ENCODE results near the gene APOBEC3F.

The APOBEC3F gene

DNA sequence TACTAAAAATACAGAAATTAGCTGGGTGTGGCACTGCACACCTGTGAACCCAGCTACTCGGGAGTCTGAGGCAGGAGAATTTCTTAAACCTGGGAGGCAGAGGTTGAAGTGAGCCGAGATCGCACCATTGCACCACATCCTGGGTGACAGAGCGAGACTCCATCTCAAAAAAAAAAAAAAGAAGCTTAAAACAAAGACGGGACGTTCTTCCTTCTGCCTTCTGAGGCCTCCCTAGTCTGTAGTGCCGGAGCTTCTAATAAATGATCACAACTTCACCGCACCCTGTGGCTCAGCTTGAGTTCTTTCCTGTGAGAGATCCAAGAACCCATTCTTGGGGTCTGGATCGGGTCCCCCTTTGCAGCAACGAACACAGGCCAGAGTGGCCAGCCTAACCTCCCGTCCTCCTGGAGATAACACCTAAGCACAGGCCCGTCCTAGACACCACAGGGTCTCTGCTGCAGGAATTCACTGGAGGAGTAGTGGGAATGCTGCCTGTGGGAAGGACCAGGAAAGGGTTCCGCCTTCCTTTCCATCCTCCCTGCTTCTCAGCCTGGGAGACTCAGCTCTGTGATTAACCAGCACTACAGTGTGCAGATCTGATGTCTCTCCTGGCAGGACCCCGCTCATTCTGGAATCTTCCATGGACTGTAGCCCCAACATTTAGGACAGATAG is 54.2 kb downstream of the APOBEC3F start:
- DNase-seq (ENCODE audit: low spot score): no peak

DNA sequence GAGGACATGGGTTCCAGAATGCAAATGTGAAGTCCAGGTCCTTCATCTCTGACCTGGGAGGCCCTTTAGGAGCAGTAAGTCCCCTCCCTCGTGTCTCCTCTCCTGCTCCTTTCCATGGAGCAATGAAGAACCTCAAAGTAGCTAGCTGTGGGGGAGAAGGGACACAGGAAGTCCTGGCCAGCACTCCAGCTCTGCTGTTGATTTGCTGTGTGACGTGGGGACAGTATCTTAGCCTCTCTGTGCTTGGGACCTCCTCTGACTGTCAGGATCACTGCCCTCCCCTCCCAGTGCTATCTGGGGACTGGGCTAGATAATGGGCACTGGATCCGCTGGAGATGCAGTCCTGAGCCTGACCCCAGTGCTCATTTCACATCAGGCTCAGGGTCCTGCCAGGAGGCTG is 55.3 kb downstream of the APOBEC3F start:
- no peak for DNase-seq (ENCODE audit: low spot score)

DNA sequence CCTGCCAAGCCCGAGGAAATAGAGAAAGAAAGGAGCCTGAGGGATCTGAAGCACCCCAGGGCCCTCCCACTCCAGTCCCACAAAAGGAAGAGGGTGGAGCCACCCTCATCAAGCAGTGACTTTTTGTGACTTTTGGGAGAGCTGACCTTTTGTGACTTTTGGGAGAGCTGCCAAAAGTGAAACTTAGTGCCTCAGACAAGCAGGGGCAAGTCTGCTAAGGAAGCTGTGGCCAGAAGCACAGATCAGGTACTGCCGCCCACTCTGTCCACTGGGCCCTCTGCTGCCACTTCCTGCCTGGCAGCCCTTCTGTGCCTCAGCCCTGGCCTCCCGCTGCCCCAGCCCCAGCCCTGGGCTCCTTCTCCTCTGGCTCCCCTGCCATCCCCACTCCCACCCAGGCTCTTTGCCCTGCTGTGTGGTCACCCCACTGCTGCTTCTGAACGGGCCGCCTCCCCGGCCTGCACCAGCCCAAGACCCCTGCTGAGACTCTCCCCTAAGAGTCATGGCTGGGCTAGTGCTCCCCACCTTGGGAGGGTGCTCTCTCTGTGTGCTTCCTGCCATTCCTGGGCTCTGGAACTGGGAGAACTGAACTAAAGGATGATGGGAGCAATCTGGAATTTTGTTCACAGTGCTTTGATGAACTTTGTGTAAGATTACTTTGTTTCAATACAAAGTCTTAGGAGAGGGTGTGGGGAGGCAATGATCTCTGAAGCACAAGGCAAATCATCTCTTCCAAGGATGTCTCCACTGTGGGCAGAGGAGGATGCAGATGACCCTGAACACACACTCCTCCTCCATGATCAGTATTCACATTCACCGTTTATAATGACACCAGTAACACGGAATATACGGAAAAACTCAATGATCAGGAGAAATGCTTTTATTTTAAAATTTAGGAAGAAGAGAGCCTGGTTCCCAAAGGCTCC is 56.7 kb downstream of the APOBEC3F start, which contains the start of gene APOBEC3H:
Gene APOBEC3H, plus strand, starts transcription at position 147 of the 923 bp plus-strand sequence. CDS start 3,035 bp downstream, outside the sequence.
- DNase-seq (ENCODE audit: low spot score): peak; percentile 45

DNA sequence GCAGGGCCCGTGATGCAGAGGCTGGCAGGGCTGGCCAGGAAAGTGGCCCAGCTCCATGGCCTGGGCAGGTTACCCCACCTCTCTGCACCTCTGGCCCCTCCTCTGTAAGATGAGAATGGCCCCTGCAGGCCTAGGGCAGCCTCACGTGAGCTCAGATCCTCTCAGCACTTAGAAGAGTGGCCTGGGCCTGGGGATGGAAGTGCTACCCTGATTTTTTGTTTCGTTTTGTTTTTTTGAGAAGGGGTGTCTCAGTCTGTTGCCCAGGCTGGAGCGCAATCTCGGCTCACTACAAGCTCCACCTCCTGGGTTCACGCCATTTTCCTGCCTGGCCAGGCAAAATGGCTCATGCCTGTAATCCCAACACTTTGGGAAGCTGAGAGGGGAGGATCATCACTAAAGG is 57.4 kb downstream of the APOBEC3F start:
- no peak for DNase-seq (ENCODE audit: low spot score)

DNA sequence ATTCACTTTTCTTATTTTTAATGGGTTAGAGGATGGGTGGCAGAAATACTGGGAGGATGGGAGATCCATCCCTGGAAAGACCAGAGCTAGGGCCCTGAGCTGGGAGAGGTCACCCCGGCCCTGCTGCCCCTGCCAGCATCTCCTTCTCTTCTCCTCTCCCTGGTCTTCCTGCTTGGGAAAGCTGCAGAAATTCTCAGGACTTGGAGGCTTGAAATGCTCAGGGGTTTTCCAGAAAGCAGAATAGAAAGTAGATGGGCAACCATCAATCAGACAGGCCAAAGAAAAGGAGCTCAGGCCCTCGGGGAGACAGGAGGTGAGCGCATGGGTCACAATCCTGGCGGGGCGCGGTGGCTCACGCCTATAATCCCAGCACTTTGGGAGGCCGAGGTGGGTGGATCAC is 57.9 kb downstream of the APOBEC3F start:
- DNase-seq (ENCODE audit: low spot score): no peak

DNA sequence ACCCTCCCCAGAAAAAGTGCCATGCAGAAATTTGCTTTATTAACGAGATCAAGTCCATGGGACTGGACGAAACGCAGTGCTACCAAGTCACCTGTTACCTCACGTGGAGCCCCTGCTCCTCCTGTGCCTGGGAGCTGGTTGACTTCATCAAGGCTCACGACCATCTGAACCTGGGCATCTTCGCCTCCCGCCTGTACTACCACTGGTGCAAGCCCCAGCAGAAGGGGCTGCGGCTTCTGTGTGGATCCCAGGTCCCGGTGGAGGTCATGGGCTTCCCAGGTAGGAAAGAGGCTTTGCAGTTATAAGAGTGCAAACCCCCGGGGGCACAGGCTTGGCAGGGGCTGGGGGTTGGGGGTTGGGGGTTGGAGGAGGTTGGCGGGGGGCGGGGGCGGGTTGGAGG is 60.6 kb downstream of the APOBEC3F start:
- no peak for DNase-seq (ENCODE audit: low spot score)

DNA sequence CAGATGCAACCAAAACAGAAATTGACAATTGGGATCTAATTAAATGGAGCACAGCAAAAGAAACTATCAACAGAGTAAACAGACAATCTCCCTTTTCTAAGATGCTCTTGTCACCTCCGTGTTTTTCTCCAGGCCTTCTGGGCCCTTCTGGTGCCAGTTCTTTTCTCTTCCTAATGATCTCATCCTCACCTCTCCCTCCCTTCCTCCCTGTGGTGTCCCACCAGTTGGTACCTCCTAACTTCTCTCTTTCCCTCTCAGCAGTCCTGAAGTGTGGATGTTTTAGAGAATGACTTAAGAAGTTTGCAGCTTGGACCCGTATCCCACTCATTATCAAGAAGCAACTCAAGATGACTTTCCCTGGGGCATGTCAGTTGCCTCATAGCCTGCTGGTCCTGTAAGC is 62.8 kb downstream of the APOBEC3F start:
- DNase-seq (ENCODE audit: low spot score): no peak

All from COLO829 (cell line).